OCI-M1 (cell line): ENCODE measurements around the gene NR3C2.

ENCODE experiments used
- DNase-seq: peaks from one replicate; lab custom pipeline; 2025; lab: John Stamatoyannopoulos, UW

NR3C2 gene

DNA sequence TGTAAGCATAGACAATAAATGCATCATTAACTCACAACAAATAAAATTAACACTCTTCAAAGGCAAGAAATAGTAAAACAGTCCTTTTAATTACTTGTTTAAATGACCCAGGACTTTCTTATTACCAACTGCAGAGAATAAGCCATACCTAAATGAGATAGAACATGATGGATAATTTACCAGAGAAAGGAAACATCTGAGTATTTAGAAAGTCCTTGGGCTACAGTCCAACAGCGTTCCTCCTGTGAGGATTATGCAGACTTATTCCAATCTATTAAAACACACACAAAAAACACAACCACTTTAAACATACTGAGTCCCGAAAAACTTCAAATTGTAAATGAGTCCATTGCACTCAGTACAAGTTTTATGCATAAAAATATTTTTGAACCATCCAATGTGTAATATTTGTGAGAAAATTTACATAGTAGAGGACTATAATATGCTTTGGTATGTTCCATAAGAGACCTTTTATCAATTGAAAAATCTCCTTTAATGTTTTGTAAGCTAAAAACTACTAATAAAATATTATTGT lies 129.2 kb downstream of the NR3C2 start:
- DNase-seq: no peak

DNA sequence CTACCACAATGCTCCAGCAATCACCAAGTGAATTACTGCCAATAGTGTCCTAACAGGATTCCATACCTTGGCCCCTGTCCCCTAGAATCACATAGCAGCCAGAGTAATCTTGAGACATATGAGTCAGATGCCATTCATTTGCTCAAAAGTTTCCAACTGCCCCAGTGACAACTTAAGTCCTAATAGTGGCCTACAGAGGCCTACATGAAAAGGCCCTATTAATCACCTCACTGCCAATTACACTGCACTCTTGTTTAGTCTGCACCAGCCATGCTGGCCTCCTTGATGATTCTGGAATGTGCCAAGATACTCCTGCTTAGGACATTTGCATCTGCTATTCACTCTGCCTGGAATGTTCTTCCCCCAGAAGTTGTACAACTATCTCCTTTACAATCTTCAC lies 130.7 kb downstream of the NR3C2 start:
- DNase-seq: no peak

DNA sequence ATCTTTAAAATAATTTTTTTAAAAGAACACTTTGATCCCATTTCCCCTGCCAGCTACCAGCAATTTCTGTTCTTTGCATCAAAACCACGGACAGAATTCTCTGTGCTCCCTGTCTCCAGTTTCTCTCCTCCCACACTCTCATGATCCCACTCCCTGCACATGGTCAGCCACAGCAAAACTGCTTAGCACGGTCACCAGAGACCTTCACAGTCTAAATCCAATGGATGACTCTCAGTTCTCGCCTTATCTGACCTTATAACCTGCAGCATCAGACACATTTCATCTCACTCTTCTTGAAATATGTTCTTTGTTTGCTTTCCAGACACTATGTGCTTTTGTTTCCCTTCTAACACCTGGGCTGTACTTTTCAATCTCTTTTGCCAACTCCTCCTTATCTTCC lies 131.5 kb downstream of the NR3C2 start:
- no peak for DNase-seq

DNA sequence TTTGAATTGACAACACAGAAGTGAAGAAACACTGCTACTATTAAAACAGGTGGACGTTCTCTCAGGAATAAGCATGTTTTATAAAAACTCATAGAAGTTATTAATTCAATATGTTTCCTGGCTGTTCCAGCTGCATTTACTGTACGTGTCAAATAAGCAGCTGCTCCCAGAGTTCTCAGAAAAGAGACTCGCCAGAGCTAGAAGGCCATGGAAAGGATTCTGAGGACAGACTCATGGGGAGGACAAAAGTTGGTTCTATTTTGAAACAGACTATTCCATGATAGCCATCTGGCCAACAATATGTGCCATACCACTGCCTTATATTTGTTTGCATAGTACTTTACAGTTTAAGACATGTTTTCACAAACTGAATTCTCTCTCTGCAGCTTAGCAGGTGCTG lies 136.5 kb downstream of the NR3C2 start:
- no peak for DNase-seq

DNA sequence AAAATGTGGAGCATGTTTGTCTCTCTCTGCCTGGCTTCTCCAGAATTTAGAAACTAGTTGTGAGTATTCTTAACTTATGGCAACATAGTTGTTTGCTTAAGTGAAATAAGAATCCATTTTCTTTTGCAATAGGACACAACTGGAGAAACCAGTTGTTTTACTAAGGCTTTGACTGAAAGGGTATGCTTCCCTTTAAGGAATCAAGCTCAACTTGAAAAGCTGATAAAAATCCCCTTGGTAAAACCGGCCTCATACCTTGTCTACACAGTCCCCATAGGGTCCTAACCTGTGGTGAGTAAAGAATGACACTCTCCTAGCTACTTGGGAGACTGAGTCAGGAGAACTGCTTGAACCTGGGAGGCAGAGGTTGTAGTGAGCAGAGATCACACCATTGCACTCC lies 139.8 kb downstream of the NR3C2 start:
- no peak for DNase-seq

GRCh38 chr4:148300877-148301276 lies 141.3 kb downstream of the NR3C2 start:
- peak; percentile 73 for DNase-seq

DNA sequence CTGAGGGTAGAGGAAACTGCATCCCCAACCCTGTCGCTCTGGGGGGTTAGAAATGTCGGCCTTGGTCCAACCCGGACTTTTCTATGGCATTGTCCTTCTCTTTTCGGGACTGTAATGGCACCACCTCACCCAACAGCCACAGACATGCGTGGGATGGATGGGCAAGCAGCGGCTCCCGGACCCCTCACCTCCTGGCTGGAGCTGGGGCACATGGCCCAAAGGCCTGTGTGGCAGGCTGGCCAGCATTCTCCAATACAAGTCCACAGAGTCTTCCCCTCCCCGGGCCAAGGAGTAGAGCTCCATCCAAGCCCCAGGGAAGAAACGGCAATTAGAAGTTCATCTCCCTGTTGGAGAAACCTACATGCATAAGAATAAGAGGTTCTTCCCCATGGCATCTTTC lies 142.9 kb downstream of the NR3C2 start:
- DNase-seq: no peak

- DNase-seq: no peak
Measured at GRCh38 chr4:148296498-148296897, 145.7 kb downstream of the NR3C2 start.

GRCh38 chr4:148295642-148296041 lies 146.6 kb downstream of the NR3C2 start:
- DNase-seq: no peak

- DNase-seq: no peak
Measured at GRCh38 chr4:148293571-148293970, 148.6 kb downstream of the NR3C2 start.

DNA sequence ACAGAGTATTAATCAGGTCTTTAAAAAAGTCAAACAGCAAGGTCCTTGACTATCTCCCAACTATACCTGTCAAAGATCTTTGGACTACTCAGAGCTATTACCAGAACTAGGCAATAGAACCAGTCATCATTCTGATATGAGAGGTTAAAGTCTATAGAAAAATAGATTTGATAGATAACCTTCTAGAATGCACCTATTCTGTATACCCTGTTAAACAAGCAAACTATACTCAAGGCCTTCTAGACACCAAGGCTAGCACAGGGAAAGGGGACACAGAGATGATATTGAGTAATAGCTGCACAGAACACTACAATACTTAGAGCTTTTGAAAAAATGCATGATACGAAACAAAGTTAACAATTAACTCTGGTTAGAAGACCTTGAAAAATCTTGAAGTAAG lies 149.5 kb downstream of the NR3C2 start:
- DNase-seq: no peak

- DNase-seq: no peak
Measured at GRCh38 chr4:148289740-148290139, 152.5 kb downstream of the NR3C2 start.

DNA sequence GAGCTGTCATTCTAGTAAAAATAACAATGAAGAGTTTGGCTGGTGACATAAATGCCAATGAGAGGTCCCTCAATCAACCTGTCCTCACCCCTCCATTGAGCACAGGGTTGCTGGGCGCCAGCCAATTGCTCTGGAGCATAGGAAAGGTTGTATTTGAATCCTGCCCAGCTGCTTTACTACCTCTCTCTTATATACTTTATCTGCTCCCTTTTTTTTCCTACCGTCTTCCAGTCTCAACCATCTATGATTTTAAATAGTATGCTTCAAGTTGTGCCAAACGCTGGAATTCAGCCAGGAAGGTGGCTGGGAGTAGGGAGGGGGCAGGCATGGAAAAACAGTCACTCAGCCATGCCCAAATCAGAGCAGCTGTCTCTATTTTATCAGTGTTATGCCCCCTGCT lies 153.8 kb downstream of the NR3C2 start:
- no peak for DNase-seq

- no peak for DNase-seq
Measured at GRCh38 chr4:148287111-148287510, 155.1 kb downstream of the NR3C2 start.

- no peak for DNase-seq
Measured at GRCh38 chr4:148286012-148286411, 156.2 kb downstream of the NR3C2 start.

DNA sequence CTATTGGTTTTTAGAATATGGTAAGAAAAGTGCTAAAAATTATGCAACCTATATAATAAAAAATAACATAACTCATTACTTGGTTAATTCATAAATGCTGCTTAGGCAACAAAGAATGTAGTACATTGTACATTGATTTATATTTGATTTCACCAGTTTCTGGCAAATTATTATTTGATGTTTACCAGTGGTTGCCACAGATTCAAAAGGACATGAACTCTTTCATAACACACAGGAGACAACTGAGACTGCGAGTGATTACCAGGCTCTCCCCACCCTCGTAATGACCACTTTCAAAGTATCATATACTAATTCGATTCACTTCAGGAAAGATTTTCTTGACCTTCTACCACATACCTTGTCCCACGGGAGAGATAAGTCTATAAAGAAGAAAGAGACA lies 158.5 kb downstream of the NR3C2 start:
- DNase-seq: no peak

- DNase-seq: no peak
Measured at GRCh38 chr4:148278310-148278709, 163.9 kb downstream of the NR3C2 start.

- no peak for DNase-seq
Measured at GRCh38 chr4:148275266-148275665, 166.9 kb downstream of the NR3C2 start.

DNA sequence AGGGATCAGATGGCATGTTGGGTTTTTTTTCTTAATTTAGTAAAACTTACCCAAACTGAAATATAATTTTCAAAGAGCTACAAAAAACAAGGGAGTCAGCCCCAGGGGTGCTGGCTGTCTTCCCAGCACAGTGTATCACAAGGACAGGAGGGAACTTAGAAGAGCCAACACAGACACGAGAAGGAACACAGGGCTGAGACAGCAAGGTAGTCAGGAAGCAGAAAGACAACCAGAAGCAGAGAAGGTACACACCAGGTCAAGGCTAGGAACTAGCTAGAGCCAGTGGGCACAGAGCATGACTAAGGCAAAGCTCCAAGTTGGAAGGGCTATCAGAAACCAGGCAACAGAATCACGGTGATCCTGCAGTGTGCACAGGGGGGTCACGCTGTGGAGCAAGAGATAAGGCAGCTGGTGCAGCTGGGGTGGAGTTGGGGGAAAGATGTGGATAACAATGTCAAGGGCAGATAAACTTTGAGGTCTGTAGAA lies 168.7 kb downstream of the NR3C2 start:
- DNase-seq: peak; percentile 97

DNA sequence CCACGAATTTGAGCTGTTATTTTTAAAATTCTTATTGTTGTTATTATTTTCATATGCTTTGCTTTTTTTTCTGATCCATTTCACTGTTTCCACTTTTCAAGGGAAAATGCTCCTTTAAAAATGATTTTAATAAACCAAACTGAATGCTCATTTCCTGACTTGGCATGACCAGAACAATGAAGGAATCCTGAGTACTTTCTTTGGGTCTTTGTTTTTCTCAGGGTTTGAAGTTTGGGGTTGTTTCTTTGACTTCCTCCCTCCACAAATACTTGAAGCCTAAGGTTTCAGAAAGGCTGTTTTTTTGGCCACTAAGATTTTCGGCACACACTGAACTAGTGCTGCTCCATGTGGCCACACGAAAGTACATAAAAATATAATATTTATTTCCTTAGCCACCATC lies 171.0 kb downstream of the NR3C2 start:
- DNase-seq: no peak

GRCh38 chr4:148270630-148271029 lies 171.6 kb downstream of the NR3C2 start:
- no peak for DNase-seq

GRCh38 chr4:148268835-148269234 lies 173.4 kb downstream of the NR3C2 start:
- no peak for DNase-seq

- DNase-seq: no peak
Measured at GRCh38 chr4:148266921-148267320, 175.3 kb downstream of the NR3C2 start.

- no peak for DNase-seq
Measured at GRCh38 chr4:148266240-148266639, 176.0 kb downstream of the NR3C2 start.

- DNase-seq: no peak
Measured at GRCh38 chr4:148265627-148266026, 176.6 kb downstream of the NR3C2 start.
